Measurements from ENCODE around the gene TTC7B. TPM values are rescaled to one million over a fixed set of nuclear protein-coding genes. Genes with fewer than 3 reads are reported as not detected.

Gene TTC7B
- total and polyA plus RNA-seq, 2 donors (not counting 1 experiment from before 2014, with no cell fraction given) = 0.36 to 3.2 TPM

GRCh38 chr14:90639641-90640040 lies 176.6 kb downstream of the TTC7B start:
- no peak overlapping the region for H3K27ac ChIP-seq (ENCODE audit: low read length in 2 of 2)
- WGBS (ENCODE audit: insufficient coverage) = 97% methylated on average over 6 of the region's 9 CpGs
- no peak overlapping the region for H3K4me2 ChIP-seq (replicated peaks; ENCODE audit: low read depth, low read length, poor library complexity, severe bottlenecking)
- no peaks in the 10 kb centered on the region for H3K79me2 ChIP-seq (ENCODE audit: control insufficient read depth, insufficient read depth, low read length)
- H3K27me3 ChIP-seq (replicated peaks in 1 of 4; ENCODE audit: control extremely low read depth in 1 of 4, control insufficient read depth in 3 of 4, insufficient read depth in 4 of 4, low read length in 3 of 4) = no peaks in the 10 kb centered on the region
- no peaks in the 10 kb centered on the region for H3K9me3 Mint-ChIP-seq (ENCODE audit: insufficient read depth)
- ChIA-PET POLR2A (no interaction called here), CTCF (no interaction called here)
- no peak overlapping the region for H3K4me3 Mint-ChIP-seq
- no peaks in the 10 kb centered on the region for H4K20me1 ChIP-seq (ENCODE audit: control insufficient read depth, insufficient read depth, low read length, poor library complexity, severe bottlenecking)
- ATAC-seq (ENCODE audit: low read depth) (no peak), DNase-seq (no peak)
- no peaks in the 10 kb centered on the region for H3K27me3 Mint-ChIP-seq
- H3K4me1 ChIP-seq (ENCODE audit: control insufficient read depth in 2 of 2, insufficient read depth in 2 of 2, low read length in 2 of 2) = no peaks in the 10 kb centered on the region
- H3K9ac ChIP-seq (ENCODE audit: low read length) = no peak overlapping the region
- no peak overlapping the region for H3K4me3 ChIP-seq (ENCODE audit: control extremely low read depth in 1 of 5, extremely low read depth in 1 of 5, insufficient read depth in 1 of 5, low read depth in 2 of 5, low read length in 4 of 5)
- TF ChIP-seq CTCF (IDR thresholded peaks at IDR 0.05) = no peak
- no peak for TF ChIP-seq EZH2 (IDR thresholded peaks at IDR 0.05; ENCODE audit: borderline replicate concordance, insufficient read depth, low read depth, low read length, poor library complexity, severe bottlenecking)
- H3K36me3 ChIP-seq (replicated peaks in 1 of 2; ENCODE audit: control extremely low read depth in 1 of 2, control insufficient read depth in 1 of 2, extremely low read depth in 1 of 2, insufficient read depth in 2 of 2, low read length in 1 of 2) = no peaks in the 10 kb centered on the region
- no peak overlapping the region for H2AFZ ChIP-seq (ENCODE audit: insufficient read depth, low read depth, low read length, poor library complexity, severe bottlenecking)
- intact Hi-C loops (cut with micrococcal nuclease) = no loop called here
- no peaks in the 10 kb centered on the region for H3K9me3 ChIP-seq (ENCODE audit: control extremely low read depth in 1 of 3, control insufficient read depth in 2 of 3, insufficient read depth in 1 of 3, low read length in 2 of 3)
- H3K27ac Mint-ChIP-seq = no peak overlapping the region
- H3K4me1 Mint-ChIP-seq = no peaks in the 10 kb centered on the region

- Histone ChIP-seq H3K9me3 (ENCODE audit: control extremely low read depth in 1 of 3, control insufficient read depth in 2 of 3, insufficient read depth in 1 of 3, low read length in 2 of 3) (no peaks in the 10 kb centered on the region), H3K79me2 (ENCODE audit: control insufficient read depth, insufficient read depth, low read length) (no peaks in the 10 kb centered on the region), H3K27me3 (replicated peaks in 1 of 4; ENCODE audit: control extremely low read depth in 1 of 4, control insufficient read depth in 3 of 4, insufficient read depth in 4 of 4, low read length in 3 of 4) (no peaks in the 10 kb centered on the region), H3K4me1 (ENCODE audit: control insufficient read depth in 2 of 2, insufficient read depth in 2 of 2, low read length in 2 of 2) (peaks cover 4% of the 10 kb centered on the region in 2 donors), H2AFZ (ENCODE audit: insufficient read depth, low read depth, low read length, poor library complexity, severe bottlenecking) (no peak overlapping the region), H4K20me1 (ENCODE audit: control insufficient read depth, insufficient read depth, low read length, poor library complexity, severe bottlenecking) (no peaks in the 10 kb centered on the region), H3K9ac (ENCODE audit: low read length) (no peak overlapping the region), H3K4me3 (ENCODE audit: control extremely low read depth in 1 of 5, extremely low read depth in 1 of 5, insufficient read depth in 1 of 5, low read depth in 2 of 5, low read length in 4 of 5) (no peak overlapping the region), H3K27ac (ENCODE audit: low read length in 2 of 2) (no peak overlapping the region), H3K36me3 (replicated peaks in 1 of 2; ENCODE audit: control extremely low read depth in 1 of 2, control insufficient read depth in 1 of 2, extremely low read depth in 1 of 2, insufficient read depth in 2 of 2, low read length in 1 of 2) (no peaks in the 10 kb centered on the region), H3K4me2 (replicated peaks; ENCODE audit: low read depth, low read length, poor library complexity, severe bottlenecking) (no peak overlapping the region)
- Mint-ChIP-seq H3K27ac (no peak overlapping the region), H3K27me3 (peaks cover 7% of the 10 kb centered on the region), H3K9me3 (ENCODE audit: insufficient read depth) (no peaks in the 10 kb centered on the region), H3K4me1 (peaks cover 13% of the 10 kb centered on the region), H3K4me3 (no peak overlapping the region)
- ATAC-seq (ENCODE audit: low read depth) = no peak
- DNase-seq = no peak
- WGBS (ENCODE audit: insufficient coverage) = no CpG with 5 or more reads among the region's 2 CpGs
- intact Hi-C loops (cut with micrococcal nuclease) = no loop called here
- TF ChIP-seq CTCF (IDR thresholded peaks at IDR 0.05) = no peak
- no peak for TF ChIP-seq EZH2 (IDR thresholded peaks at IDR 0.05; ENCODE audit: borderline replicate concordance, insufficient read depth, low read depth, low read length, poor library complexity, severe bottlenecking)
- CTCF ChIA-PET = no interaction called here
- POLR2A ChIA-PET = no interaction called here
Measured at GRCh38 chr14:90632871-90633270, 183.4 kb downstream of the TTC7B start.
